ENCODE results near the gene NCOA7. TPM values are rescaled to one million over a fixed set of nuclear protein-coding genes. Genes with fewer than 3 reads are reported as not detected.

The NCOA7 gene
- polyA plus RNA-seq, 4 donors: 33.7 to 71.3 (median 53.5) TPM

- DNase-seq (ENCODE audit: low read depth in 4 of 4, low spot score in 2 of 4): no peak
Measured at GRCh38 chr6:125808591-125808990, 17.8 kb downstream of the NCOA7 start.

DNA sequence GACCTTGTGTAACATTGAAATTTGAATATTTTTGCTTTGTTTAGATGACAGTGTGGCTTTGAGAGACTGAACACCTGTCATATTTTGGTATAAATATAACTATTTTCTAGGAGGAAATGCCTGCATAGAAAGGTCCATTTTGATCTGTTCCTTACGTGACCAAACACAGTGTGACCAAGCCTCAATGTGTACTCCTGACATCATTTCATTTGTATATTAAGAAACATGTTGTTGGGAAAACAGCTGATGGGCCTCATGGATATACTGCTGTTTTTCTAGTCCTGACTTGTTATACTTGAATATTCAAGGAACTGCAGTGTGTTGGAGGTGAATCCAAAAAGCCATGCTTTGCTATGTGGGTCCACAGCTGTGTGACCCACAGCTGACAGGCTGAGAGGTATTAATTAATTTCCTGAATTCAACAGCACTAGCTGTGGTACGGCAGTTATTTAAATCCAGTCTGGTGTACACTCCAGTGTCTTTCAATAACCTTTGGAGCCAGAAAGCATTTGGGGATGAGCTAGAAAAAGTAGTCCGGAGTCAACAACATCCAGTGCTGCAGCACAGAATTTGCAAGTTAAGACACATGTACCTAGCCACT is 18.9 kb downstream of the NCOA7 start:
- DNase-seq (ENCODE audit: low read depth in 4 of 4, low spot score in 2 of 4): no peak

DNA sequence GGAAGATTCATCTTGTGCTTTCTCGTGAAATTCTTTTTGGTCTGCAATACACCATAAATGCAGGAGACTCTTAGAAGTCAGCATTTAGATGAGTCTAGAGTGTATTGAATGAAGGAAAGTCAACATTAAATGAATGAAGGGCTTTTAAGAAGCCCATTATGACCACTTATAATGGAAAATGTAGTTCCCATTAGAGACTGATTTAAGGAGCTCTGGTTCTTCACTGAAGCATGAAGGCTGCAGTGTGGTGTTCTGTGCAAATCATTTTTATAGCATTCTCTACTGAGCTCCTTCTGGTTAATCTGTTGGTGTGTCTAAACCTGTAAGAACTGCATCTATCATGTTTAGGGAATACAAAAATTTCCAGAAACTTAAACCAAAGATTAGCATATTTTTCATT is 19.7 kb downstream of the NCOA7 start:
- DNase-seq (ENCODE audit: low read depth in 4 of 4, low spot score in 2 of 4): no peak

DNA sequence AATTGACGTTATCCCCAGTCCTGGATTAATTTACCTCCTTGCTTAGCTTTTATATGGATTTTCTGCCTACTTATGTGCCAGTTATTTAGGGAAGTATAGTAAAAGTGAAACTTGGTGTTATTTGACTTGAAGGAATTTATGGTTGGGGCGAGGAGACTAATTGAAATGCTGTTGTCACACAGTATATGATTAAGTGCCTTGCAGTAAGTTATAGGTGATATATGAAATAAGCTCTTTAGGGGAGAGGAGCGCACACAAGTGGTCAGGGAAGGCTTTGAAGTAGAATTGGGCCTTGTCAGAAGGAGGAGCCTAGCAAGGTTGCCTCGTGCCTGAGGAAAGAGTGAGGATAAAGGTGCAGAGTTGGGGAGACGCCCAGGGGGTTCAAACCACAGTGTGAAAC is 20.5 kb downstream of the NCOA7 start:
- DNase-seq (ENCODE audit: low read depth in 4 of 4, low spot score in 2 of 4): no peak

GRCh38 chr6:125812394-125813292 is 21.9 kb downstream of the NCOA7 start:
- DNase-seq (ENCODE audit: low read depth in 4 of 4, low spot score in 2 of 4): no peak

- DNase-seq (ENCODE audit: low read depth in 4 of 4, low spot score in 2 of 4): no peak
Measured at GRCh38 chr6:125814481-125814880, 23.7 kb downstream of the NCOA7 start.

DNA sequence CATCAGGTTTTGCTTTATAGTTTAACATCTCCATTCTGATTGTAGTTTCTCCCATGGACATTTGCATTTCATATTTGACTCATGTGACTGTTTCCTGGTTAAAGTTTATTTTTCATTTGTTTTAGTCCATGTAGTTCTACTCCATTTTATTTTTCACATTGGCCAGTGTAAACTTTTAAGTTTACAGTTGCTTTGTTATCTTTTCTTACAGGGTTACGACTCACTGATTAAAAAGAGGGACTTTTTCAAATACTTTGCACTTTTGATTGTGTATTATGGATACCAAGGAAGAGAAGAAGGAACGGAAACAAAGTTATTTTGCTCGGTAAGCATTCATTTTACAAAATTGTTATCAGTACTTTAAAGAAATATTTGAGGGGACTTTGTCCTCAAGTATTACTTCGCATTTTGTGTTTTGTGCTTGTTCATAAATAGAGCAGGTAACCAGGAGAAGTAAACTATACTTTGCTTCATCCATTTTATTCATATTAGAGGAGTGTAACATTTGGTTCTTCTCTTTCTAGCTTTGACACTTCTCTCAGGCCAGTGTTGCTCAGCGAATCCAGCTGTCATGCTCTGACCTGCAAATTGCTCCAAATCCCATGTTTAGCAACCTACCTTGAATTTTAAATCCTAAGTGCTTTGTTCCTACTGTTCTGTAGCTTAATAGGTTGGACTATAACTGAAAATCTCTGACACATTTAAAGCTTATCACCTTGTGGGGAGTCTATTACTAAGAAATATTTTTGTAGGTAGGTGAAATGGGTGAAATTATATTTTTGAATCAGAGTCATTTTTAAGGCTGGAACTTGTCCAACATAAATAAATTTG is 24.5 kb downstream of the NCOA7 start:
- DNase-seq (ENCODE audit: low read depth in 4 of 4, low spot score in 2 of 4): no peak

GRCh38 chr6:125816828-125817280 is 26.1 kb downstream of the NCOA7 start:
- no peak for DNase-seq (ENCODE audit: low read depth in 4 of 4, low spot score in 2 of 4)

- DNase-seq (ENCODE audit: low read depth in 4 of 4, low spot score in 2 of 4): no peak
Measured at GRCh38 chr6:125818225-125818657, 27.5 kb downstream of the NCOA7 start.

DNA sequence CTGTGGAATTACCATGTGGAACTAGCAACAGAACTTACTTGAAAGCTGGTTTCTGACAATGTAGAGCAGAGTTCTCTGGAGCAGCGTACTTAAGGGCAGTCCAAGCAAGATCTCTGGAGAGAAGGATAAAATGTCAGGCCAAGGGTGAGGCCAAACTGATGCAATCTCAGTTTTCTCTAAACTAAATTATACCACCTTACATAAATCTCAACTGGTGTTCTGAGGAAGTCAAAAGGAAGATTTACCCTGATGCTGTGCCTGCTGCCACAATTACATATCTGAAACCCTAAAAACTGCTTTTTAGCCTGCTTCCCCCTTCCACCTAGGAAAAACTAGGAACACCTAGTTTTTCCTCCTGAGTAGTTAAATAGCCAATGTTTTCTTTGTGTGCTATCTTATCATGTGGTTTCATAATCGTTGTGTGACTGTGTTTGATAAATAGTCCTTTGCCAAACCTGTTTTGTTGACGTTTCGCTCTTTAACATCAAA is 28.1 kb downstream of the NCOA7 start:
- no peak for DNase-seq (ENCODE audit: low read depth in 4 of 4, low spot score in 2 of 4)

DNA sequence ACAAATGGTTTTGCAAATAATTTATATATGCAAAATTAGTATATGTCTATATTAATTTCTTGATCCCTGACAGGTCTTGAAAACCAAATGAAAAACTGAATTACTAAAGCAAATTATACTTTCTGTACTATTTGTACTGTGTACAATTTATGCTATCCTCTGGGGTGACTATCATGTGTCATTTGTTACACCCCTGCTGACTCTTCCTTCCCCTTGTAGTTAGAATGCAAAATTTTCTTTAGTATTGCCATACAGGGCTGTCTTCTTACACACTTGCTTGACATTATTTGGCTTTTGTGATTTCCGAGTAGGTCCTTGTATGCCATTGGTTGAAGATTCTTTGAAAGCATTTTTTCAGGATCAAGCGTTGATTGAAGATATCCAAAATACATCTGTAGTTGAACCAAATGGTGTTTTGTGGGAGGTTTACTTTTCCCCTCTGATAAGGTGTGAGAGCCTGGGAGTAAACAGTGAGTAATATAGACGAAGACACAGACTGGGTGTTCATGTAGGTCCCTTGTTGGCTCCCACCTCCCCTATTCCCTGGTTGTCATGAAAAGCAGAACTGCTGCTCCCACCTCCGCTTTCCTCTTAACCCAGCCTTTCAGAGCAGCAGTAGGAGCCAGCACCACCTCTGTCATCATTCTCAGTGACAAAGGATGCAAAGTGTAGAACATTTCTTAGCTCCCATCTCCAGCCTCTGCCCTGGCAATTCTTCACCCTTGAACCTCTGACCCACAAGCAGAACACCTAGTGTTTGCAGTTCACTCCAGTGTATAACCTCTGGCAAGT is 29.0 kb downstream of the NCOA7 start:
- no peak for DNase-seq (ENCODE audit: low read depth in 4 of 4, low spot score in 2 of 4)

DNA sequence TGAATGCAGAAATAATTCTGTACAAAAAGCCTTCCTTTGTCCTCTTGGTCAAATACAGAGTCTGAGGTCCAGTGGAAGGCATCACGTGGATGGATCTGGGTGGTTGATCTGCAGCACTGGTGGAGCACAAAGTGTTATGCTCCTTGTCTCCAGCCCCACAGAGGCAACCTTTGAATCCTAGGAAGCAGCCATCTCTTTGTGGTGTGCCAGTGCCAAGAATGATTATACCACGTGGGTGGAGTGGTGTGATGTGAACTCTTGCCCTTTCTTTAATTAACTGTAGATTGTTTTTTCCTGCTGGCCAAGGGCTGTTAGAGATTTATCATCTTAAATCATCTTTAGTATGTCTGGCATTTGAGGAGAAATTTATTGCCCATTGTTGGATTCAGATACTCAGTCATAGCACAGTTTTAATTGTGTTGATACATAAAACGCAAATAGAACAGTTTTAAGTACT is 31.1 kb downstream of the NCOA7 start:
- DNase-seq (ENCODE audit: low read depth in 4 of 4, low spot score in 2 of 4): peak in 1 of 4 donors; percentile 47

DNA sequence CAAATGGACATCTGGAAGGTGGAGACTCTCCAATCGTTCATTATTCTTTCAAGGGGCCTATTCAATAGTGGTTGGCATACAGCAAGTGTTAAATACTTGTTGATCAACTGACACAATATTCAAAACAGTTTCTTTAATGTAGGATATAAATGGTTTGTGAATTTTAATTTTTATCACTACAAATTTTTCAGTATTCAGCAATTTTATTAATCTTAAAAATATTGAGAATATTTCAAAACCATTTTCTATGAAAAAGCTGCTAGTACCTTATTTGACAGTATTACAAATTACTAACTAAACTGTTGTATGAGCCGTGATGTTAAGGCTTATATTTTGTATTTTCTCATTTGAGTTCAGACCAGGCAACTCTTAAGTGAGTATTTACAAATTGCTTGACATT is 32.4 kb downstream of the NCOA7 start:
- no peak for DNase-seq (ENCODE audit: low read depth in 4 of 4, low spot score in 2 of 4)

DNA sequence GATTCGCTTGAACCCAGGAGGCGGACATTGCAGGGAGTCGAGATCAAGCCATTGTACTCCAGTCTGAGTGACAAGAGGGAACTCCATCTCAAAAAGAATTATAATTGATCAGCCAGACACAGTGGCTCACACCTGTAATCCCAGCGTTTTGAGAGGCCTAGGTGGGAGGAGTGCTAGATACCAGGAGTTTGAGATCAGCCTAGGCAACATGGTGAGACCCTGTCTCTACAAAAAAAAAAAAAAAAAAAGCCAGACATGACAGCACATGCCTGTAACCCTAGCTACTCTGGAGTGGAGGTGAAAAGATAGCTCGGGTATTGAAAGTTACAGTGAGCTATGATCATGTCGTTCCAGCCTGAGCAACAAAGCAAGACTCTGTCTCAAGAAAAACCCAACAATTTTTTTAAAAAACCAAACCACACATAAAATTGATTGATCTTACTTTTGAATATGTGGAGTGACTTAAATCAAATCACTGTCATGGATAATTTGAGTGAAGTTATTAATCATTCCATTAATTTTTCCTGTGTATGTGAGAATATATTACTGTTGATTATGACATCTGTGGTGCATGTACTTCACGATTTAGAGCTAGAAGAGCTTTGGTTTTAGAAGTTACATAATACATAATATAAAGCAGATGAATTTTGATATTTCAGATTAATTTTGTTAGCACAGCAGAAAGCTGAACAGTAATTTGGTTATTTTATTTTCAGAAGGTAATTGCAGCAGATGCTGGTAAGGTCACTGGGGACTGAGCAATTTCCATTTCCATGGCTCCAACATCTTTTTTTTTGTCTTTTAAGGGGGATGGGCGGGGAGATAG is 34.4 kb downstream of the NCOA7 start:
- no peak for DNase-seq (ENCODE audit: low read depth in 4 of 4, low spot score in 2 of 4)

DNA sequence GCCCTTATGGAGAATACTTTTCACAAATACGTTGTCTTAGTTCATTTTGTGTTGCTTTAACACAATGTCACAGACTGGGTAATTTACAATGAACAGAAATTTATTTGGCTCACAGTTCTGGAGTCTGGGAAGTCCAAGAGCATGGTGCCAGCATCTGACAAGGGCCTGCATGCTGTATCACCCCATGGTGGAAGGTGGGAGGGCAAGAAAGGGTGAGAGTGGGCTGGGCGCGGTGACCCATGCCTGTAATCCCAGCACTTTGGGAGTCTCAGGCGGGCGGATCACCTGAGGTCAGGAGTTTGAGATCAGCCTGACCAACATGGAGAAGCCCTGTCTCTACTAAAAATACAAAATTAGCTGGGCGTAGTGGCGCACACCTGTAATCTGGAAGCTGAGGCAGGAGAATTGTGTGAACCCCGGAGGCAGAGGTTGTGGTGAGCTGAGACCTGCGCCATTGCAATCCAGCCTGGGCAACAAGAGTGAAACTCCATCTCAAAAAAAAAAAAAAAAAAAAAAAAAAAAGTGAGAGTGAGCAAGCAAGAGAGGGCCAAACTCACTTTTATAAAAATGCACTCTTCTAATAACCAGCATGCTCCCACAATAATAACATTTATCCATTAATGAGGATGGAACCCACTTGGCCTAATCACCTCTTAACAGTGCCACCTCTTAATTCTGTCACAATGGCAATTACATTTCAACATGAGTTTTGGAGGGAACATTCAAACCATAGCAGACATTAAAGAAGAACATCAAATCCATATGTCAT is 36.1 kb downstream of the NCOA7 start:
- DNase-seq (ENCODE audit: low read depth in 4 of 4, low spot score in 2 of 4): no peak

DNA sequence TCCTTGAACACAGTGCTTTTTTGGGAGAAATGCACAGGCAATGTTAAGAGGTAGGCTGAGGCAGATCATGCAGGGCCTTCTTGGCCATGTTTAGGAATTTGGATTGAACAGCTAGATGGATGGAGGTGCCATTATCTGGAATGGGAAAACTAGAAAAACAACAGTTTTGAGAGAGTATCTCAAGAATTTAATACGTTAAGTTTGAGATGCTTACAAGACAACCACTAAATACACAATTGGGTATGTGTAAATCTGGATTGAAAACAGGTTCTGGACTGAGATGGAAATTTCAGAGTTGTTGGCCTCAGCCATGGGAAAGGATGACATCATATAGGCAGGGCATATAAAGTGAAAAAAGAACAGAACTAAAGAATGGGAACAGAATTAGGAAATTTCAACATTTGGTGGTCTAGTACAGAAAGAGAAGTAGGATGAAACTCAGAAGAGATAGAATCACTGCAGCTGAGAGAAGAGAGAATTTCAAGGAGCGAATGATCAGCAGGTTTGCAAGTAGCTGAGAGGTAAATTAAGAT is 37.1 kb downstream of the NCOA7 start:
- DNase-seq (ENCODE audit: low read depth in 4 of 4, low spot score in 2 of 4): no peak

- no peak for DNase-seq (ENCODE audit: low read depth in 4 of 4, low spot score in 2 of 4)
Measured at GRCh38 chr6:125828476-125829039, 37.8 kb downstream of the NCOA7 start.

DNA sequence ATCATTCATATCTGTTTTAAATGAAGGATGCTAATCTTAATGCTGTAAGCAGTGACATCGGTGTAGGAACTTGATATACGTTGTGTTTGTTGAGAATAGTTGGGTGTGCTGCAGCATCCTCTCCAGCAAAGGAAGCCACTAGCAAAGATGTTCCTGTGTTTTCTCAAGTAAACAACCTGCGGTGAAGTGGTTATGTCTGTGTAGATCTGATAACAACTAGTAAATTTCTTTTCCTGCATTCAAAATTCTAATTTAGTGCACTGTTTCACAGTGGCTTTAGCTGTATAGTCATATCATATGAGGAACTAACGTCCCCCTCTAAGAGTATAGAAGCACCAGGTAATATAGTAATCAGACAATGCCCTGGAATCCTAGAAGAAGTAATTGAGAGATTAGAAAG is 38.7 kb downstream of the NCOA7 start:
- no peak for DNase-seq (ENCODE audit: low read depth in 4 of 4, low spot score in 2 of 4)
